T-helper 1 cell (primary cell): Measurements from ENCODE around the gene CYFIP2.

Experiments
- DNase-seq, 5 donors: peaks; one replicate each; pipeline ENCODE4 v3.0.0-alpha.2; 2012 to 2020

The CYFIP2 gene

GRCh38 chr5:157288405-157289163 is 22.7 kb downstream of the CYFIP2 start:
- DNase-seq = no peak

GRCh38 chr5:157289164-157289819 is 23.4 kb downstream of the CYFIP2 start:
- no peak for DNase-seq

GRCh38 chr5:157290156-157290980 is 24.4 kb downstream of the CYFIP2 start:
- DNase-seq = no peak

DNA sequence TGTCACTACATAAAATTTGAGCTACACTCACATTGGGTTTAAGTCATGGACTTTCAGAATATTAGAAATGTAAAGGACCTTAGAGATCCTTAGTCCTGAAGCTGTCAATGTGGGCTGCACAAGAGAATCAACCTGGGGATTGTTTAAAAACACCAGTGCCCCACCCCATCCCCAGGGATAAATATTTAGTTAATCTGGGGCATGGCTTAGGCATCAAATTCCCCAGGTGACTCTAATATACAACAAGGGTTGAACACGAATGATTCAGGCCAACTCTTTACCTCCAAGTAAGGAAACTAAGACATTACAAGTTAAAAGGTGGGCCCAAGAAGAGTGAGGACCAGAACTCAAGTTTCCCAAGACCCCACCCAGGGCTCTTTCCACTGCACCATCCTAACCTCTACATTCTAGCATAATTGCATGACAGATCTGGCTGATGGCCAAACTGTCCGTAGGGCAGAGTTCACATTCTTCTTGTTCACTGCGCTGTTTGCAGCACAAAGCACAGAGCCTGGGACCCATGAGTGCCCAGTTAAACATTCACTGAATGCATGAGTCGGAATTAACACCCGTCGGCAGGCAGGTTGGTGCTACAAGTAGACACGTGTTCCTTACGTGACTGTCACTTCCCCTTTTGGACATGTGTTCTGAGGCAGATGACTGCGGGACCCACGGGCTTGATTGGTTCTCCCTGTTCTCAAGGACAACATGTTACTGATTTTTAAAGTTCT is 25.2 kb downstream of the CYFIP2 start:
- no peak for DNase-seq

- no peak for DNase-seq
These were observed 26.7 kb downstream of the CYFIP2 start for GRCh38 chr5:157292599-157292998.

DNA sequence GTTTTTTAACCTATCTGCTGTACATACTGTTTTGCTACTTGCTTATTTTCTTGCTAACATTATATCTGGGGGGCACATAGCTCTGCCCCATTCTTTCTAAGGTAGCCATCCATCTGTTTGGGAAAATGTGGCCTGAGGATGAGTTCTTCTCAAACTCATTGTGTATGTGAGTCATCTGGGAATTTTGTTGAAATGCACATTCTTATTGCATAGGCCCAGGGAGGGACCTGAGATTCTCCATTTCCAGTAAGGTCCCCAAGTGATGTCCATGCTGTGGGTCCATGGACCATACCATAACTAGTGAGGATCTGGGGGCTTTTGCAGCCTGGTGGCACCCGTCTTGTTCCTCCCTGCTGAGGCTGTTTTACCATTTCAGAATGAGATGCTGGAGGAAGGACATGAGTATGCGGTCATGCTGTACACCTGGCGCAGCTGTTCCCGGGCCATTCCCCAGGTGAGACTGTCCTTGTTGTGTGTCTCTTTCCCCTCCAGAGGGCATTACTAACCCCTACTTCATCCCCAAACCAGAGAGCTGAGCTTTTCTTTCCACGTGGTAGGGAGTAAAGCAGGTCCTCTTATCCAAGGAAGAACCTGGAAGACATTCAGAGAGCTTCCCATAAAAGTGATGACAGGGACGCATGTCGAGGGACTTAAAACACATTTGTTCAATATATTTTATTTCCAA is 28.6 kb downstream of the CYFIP2 start:
- DNase-seq = no peak

- DNase-seq = no peak
These were observed 29.3 kb downstream of the CYFIP2 start for GRCh38 chr5:157295247-157295646.

DNA sequence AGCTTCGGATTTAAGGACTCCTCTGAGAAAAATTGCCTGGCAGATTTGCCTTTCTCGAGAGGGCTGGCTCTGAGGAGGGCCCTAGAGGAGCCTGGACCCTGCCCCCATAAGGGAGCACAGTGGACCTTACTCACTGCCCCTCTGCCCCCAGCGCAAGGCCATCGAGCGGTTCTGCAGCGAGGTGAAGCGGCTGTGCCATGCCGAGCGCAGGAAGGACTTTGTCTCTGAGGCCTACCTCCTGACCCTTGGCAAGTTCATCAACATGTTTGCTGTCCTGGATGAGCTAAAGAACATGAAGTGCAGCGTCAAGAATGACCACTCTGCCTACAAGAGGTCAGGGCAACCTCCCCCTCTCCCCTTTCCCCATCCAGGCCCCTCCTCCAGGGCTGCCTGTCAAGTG is 34.6 kb downstream of the CYFIP2 start:
- no peak for DNase-seq

- DNase-seq = no peak
These were observed 35.1 kb downstream of the CYFIP2 start for GRCh38 chr5:157301066-157301465.

DNA sequence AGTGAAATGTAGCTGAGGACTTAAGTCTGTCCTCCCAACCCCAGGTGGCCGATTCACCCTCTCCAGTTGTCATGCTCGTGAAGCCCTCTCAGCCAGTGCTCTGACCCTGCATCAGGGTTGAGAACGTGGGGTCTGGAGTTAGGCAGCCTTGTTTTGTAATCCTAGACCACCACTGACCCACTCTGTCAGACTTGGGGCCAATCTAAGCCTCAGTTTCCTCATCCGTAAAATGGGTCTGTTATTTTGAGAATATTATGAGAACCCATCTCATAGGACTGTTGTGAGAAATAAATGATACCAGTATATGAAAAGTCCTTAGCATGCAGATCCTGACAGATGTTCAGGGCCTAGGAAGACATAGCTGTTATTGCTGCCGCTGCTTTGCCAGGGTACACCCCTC is 37.1 kb downstream of the CYFIP2 start:
- DNase-seq = no peak

- peak in 4 of 5 donors; percentile 36 to 56 (median 44) for DNase-seq
These were observed 37.9 kb downstream of the CYFIP2 start for GRCh38 chr5:157303667-157304327.

DNA sequence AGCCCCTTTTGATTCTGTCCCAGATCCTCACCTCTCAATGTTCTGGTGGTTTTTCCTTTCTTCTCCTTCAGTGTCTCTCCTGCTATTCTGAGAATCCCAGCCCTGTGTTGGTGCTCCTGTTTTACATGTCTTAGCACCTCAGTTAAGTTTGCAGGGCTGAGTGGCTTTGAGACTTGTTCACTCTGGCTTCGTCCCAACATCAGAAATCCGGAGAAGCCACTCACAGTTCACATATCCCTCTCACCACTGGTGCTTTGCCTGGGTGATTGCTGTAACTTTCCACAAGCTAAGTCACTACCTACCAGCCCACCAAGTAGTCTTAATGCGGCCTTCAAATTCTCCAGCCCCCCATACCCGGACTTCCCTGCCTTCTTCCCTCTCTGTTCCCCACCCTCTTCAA is 40.2 kb downstream of the CYFIP2 start:
- DNase-seq = no peak

- peak in 1 of 5 donors; percentile 75 for DNase-seq
These were observed 41.0 kb downstream of the CYFIP2 start for GRCh38 chr5:157306692-157307471.

GRCh38 chr5:157308836-157309465 is 43.0 kb downstream of the CYFIP2 start:
- peak in 2 of 5 donors; percentile 19 to 34 for DNase-seq

- DNase-seq = no peak
These were observed 43.9 kb downstream of the CYFIP2 start for GRCh38 chr5:157309796-157310195.

DNA sequence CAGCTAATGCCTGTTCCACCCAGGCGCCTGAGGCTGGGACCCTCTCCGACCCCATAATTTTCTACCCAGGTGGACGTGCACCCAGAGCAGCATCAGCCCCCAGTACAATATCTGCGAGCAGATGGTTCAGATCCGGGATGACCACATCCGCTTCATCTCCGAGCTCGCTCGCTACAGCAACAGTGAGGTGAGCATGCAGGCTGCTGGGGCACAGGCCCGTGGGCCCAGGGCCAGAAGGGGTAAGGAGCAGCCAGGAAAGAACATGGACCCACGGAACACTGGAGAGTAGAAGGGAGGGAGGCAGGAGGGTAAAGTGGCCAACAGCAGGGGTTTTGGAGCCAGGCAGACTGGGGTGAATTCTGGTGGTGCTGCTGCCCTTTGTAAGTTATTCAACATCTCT is 45.7 kb downstream of the CYFIP2 start:
- no peak for DNase-seq

DNA sequence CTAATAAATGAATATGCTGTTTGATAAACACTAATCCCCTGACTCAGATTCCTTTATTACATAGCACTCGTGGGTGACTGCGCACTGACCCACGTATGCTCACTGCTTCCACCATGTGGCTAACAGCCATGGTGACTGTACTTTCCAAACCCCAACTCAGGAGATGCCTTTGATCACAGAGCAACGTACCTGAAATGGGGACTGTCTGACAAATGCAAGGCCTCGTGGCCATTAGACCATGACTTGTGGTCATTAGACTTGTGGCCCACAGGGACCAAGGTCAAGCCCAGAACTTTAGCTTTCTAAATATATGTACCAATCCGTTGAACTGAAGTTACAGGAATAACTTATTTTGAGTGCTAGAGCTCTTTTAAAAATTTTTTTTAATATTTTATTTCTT is 46.6 kb downstream of the CYFIP2 start:
- DNase-seq = peak in 4 of 5 donors; percentile 39 to 75 (median 45)

DNA sequence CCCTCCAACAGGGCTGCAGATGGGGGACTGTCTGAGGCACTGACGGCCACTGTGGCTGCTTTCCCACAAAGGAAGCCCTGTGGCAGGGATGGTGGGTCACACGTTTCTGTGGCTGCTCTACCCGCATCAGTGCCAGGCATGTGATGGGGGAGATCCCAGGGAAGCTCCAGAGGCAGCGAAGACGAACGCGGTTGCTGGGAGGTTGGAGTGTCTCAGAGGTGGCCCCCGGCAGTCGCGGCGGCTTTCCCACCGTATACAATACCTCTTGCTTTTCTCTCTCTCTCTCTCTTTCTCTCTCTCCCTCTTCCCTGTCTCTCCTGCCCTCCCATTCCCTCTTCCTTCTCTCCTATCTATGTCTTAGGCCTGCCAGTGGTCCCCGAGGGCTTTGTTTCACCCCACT is 56.7 kb downstream of the CYFIP2 start:
- DNase-seq = no peak

DNA sequence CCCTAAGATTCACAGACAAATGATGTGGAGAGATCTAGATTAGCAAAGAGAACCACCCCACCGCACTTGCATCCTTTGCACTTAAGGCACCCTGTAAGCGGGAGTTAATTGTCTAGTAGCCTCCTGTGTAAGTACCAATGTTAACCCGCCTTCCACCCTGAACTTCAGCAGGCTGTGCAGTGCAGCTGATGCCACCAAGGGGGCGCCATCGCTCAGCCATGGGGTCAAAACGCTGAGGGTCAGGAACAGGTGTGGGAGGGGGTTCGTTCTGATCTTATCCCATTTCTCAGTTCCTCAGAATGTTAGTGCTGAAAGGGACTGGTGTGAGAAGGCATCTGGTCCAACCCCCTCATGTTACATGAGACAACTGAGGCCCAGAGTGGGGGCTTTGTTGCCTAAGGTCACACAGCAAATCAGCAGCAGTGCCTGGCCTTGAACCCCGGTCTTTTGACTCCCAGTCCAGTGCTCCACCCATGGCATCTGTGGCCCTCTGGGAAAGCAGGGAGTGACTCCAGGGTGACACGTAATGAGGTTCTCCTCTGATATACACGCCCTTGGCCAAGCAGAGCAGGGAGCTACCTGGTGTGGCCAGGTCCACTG is 57.3 kb downstream of the CYFIP2 start:
- DNase-seq = no peak

DNA sequence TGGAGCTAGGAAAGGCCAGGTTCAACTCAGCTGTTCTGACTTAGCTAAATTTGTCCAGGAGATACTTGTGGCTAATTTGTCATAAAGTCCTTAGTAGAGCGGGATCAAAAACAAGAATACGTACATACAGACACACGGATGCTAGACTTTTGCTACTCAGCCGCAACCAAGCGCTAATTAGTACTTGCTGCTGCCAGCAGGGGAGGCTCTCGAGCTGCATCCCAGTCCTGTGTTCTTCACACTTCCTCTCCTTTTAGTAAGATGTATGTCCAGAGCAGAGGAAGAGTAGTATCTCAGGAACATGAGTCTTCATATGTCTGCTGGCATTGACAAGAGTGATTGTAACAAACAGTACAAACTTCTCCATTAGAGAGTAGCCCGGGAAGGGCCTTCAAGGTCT is 58.3 kb downstream of the CYFIP2 start:
- no peak for DNase-seq
